ENCODE results near the gene TNFRSF4.

Gene TNFRSF4

DNA sequence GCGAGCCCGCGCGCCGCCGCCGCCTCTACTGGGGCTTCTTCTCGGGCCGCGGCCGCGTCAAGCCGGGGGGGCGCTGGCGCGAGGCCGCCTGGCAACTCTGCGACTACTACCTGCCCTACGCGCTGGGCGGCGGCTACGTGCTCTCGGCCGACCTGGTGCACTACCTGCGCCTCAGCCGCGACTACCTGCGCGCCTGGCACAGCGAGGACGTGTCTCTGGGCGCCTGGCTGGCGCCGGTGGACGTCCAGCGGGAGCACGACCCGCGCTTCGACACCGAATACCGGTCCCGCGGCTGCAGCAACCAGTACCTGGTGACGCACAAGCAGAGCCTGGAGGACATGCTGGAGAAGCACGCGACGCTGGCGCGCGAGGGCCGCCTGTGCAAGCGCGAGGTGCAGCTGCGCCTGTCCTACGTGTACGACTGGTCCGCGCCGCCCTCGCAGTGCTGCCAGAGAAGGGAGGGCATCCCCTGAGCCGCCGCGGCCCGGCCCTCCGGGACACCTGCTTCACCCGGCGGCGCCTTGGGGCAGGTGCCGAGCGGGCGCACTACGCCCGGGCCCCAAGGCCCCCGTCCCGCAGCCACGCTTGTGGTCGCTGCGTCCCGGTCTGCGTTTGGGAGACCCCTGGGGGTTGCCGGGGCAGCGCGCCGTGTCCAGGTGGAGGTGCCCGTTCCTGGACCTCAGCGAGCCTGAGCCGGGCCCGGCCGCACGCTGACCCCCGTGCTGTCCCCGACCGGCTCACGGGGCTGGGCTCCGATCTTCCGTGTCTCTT lies 19.0 kb upstream of the TNFRSF4 start:
- DNase-seq (ENCODE audit: low read depth) = no peak

GRCh38 chr1:1232208-1232795 lies 18.3 kb upstream of the TNFRSF4 start, which contains the start of gene B3GALT6:
Gene B3GALT6 (plus strand): TSS chr1:1232237. CDS start chr1:1232279, 42 bp downstream.
- DNase-seq (ENCODE audit: low read depth) = no peak

GRCh38 chr1:1231400-1232207 lies 17.7 kb upstream of the TNFRSF4 start, which contains the start of gene SDF4:
Gene SDF4 (minus strand): TSS chr1:1232001. CDS start chr1:1228772, 3,229 bp downstream.
- DNase-seq (ENCODE audit: low read depth) = peak; percentile 93

DNA sequence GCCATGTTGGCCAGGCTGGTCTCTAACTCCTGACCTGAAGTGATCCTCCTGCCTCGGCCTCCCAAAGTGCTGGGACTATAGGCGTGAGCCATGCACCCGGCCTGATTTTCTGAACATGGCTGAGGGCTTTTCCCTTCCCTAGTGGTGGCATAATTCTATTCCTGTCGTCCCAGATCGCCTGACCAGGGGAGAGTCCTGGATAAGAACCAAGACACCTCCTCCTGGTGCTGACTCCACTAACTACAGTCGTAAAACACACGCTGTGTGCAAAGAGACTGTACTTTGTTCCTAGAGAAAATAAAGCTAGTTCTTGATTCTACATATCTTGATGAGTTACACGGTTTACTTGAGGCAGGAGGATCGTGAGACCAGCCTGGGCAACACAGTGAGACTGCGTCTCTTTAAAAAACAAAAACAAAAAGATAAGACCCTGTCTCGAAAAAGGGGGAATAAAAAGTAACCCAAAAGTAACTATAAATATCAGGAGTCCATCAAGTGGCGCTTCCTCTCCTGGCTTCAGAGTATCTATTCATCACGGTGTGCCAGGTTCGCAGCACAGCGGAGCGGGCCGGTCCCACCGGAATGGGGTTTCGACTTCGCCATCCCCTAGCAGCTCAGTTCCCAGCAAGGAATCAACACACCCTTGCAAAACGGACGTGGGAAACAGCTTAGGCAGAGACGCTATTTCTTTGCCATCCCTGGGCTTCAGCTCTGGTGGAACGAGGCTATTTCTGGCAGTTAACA lies 16.9 kb upstream of the TNFRSF4 start:
- DNase-seq (ENCODE audit: low read depth) = peak; percentile 70

DNA sequence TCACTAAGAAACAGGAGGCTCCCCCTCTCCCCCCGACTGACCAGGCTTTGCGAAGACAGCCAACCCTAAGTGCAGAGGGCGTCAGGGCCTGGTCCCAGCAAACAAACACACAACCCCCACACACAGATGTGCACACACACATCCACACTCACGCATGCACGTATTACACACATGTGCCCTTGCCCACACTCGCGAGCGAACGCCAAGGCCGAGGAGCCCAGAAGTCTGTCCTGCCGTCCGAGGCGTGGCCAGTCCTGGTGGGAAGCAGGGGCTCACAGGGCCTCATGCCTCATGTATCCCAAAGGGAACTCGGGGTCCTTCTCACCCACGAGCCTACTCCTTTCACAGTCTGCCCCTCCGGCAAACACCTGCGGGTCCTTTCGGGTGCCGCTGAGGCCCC lies 15.8 kb upstream of the TNFRSF4 start:
- no peak for DNase-seq (ENCODE audit: low read depth)

- DNase-seq (ENCODE audit: low read depth) = no peak
Measured at GRCh38 chr1:1228596-1229321, 14.8 kb upstream of the TNFRSF4 start.

- DNase-seq (ENCODE audit: low read depth) = no peak
Measured at GRCh38 chr1:1228187-1228586, 14.2 kb upstream of the TNFRSF4 start.

- no peak for DNase-seq (ENCODE audit: low read depth)
Measured at GRCh38 chr1:1227386-1227785, 13.4 kb upstream of the TNFRSF4 start.

GRCh38 chr1:1226566-1227362 lies 12.8 kb upstream of the TNFRSF4 start:
- no peak for DNase-seq (ENCODE audit: low read depth)

GRCh38 chr1:1225913-1226312 lies 12.0 kb upstream of the TNFRSF4 start:
- DNase-seq (ENCODE audit: low read depth) = no peak

DNA sequence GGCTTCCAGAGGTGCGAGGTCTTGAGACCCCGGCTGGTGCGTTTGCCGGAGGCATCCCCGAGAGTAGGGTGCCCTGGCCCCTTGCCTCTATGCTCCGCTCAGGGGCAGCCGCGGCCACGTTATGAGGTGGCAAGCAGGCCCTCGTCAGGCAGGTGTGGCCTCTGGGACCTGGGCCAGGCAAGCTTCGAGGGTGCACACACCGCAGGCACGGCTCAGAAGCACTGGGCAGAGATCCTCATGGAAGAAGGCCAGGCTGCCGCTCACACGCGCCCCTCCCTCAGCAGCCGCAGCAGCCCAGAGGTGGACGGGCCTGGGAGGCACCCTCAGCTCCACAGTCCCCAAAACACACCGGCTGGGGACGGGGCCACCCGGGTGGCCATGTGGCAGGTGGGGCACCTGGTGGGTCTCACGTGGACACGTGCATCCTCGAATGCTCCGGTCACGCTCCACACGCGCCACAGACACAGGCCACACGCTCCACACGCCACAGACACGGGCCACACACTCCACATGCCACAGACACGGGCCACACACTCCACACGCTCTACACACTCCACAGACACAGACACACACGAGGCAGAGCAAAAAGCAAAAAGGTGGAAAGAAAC lies 11.4 kb upstream of the TNFRSF4 start:
- no peak for DNase-seq (ENCODE audit: low read depth)

DNA sequence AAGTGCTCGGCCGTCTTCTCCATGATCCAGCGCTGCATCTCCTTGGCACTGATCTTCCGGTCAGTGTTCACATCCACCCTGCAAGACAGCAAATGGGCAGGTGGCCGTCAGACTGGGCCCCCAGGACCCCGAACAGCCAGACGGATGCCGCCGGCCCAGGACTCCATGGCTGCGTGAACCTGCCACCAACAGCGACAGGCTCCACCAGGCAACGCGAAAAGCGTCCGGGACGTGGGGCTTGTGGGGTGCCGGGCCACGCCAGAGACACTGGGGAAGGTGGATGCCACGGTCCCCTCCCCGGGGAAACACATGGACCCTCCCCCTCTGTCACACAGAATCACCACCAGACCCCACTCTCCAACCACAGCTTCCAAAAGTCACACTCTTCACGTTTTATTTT lies 9.9 kb upstream of the TNFRSF4 start:
- DNase-seq (ENCODE audit: low read depth) = no peak

GRCh38 chr1:1223321-1223720 lies 9.4 kb upstream of the TNFRSF4 start:
- no peak for DNase-seq (ENCODE audit: low read depth)

- DNase-seq (ENCODE audit: low read depth) = no peak
Measured at GRCh38 chr1:1222575-1223225, 8.7 kb upstream of the TNFRSF4 start.

DNA sequence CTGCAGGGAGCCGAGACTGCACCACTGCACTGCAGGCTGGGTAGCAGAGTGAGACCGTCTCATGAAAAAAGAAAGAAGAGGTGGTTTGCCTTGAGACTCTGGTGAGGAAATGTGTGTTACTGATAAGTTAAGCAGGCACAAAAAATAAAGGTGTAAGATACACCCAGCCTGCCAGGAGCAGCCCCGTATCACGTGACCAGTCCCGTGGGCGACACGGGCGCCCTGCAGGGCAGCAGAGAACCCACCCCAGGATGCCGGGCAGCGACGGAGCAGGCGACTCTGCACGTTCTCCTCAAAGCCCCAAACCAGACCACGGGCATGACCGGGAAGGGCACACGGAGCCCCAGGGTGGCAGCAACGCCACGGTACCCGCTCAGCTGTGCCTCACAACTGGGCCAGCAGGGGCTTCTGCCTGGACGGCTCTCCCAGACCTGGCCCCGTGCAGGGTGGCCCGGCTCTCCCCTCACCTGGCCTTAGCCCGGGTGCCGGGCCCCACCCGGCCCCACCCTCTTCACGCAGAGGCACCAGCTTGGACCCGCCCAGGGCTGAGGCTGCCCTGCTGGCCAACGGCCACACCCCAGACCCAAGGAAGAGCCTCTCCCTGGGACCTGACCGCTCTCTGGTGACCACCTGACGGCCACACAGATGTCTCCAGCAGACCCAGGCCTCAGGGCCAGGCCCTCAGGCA lies 8.1 kb upstream of the TNFRSF4 start:
- DNase-seq (ENCODE audit: low read depth) = no peak

DNA sequence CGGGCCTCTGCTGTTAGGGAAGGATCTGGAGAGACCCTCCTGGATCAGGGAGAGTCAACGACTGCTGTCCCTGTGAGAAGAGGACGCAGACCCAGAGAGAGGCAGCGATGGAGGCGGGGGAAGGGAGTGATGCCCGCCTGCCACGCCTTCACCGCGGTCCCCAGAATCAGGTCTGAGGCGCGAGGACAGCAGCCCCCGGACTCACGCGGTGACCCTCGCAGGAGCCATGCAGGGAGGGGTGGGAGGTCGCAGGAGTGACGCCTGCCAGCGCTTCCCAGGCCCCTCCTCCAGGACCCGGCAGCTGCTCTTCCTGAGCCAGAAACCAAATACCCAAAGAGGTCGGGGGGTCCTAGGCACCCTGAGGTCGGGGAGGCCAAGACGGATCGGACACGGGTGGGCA lies 6.2 kb upstream of the TNFRSF4 start:
- DNase-seq (ENCODE audit: low read depth) = no peak

DNA sequence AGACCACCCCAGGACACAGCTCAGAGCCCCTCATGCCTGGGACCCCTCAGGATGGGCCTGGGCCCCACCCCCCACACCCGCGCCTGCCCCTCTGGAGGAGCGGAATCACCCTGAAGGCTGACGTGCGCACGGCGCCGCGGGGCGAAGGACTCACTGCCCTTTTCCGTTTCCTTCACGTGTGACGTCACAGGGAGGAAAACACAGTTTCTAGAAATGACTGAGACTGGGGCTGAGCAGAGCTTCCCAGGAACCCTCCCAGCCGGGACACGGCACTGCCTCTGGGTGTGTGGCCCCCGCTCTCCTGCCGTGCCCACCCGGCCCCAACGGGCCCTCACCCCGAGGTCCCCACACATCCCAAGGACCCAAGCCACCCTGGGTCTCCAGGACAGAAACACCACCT lies 5.4 kb upstream of the TNFRSF4 start:
- DNase-seq (ENCODE audit: low read depth) = no peak

DNA sequence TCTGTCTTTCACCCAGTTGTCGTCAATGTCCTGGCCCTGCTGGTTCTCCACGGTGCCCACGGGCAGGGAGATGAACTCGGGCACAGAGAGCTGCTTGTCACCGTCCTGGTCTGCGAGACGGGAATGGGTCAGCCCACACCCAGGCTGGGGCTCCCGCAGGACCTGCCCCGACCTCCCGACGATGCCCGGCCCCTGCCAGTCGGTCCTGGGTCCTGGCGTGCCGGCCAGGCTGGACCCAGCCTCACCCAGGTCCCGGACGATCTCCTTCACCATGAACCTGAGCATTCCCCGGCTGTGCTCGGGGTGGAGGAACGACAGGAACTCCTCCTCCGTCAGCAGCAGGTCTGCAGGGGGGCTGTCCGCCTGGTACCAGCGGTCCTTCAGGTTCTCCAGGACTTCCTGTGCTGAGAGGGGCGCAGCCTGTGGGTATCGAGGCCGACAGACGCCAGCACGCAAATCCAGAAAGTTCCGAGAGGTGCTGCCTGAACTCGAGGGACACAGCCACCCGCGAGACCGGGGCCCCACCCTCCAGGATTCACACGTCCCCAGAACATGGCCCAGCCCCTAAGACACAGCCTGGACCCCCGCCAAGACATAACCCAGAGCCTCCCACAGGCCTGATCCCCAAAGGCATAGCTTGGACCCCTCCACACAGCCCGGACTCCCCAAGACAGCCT lies 4.7 kb upstream of the TNFRSF4 start:
- no peak for DNase-seq (ENCODE audit: low read depth)
